Fibroblast of villous mesenchyme (primary cell): ENCODE data around the gene TUBB8B. TPM values are rescaled to one million over a fixed set of nuclear protein-coding genes. Genes with fewer than 3 reads are reported as not detected.
"Not testable (repeated sequence)": the region's sequence is repeated elsewhere in the genome, so short reads cannot be mapped to it uniquely, and the experiment has no call there.

Experiments used
- DNase-seq: peaks from one replicate; pipeline ENCODE4 v3.0.0-alpha.2; 2010; ENCODE audit warnings: low read depth
- H3K4me3 ChIP-seq: 2 replicates; pipeline ENCODE4 v1.5.1; 2011; ENCODE audit warnings: low read depth, mild to moderate bottlenecking, low read length
- total RNA-seq: library from RNA; depleted of rRNA; stranded (reverse); fragments of >200 nt; gene quantifications from 2 replicates; pipeline ENCODE4 v1.2.3, GENCODE V29; 2012

The TUBB8B gene
- total RNA-seq: 0.32 and 0.43 TPM in 2 replicates

DNA sequence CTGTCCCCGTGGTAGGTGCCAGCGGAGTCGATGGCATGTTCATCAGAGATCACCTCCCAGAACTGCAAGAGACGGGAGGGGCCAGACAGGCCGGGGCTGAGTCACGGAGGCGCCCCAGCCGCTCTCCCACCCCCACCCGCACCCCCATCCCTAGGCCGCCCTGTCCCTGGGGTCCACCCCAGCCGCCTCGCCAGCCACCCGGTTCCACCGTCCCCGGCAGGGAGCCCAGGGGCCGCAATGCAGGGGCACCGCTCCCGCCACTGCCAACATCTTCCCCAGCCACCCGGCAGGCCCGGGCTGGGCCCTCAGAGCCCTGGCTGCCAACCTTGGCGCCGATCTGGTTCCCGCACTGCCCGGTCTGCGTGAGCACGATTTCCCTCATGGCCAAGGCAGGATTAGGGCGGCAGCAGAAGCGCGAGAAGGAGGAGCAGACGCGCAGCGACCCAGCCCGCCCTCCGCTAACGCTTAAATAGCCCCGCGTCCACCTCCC lies at the start of gene TUBB8B:
TSS of gene TUBB8B (minus strand) at position 440 of the 490 bp plus-strand sequence. CDS start at position 382, 58 bp downstream.
- DNase-seq, H3K4me3 ChIP-seq: not testable (repeated sequence)

- not testable (repeated sequence) for H3K4me3 ChIP-seq, DNase-seq
Measured at GRCh38 chr18:97252-97914, 48.0 kb upstream of the TUBB8B start.

GRCh38 chr18:96767-97131 lies 47.3 kb upstream of the TUBB8B start:
- not testable (repeated sequence) for H3K4me3 ChIP-seq, DNase-seq

DNA sequence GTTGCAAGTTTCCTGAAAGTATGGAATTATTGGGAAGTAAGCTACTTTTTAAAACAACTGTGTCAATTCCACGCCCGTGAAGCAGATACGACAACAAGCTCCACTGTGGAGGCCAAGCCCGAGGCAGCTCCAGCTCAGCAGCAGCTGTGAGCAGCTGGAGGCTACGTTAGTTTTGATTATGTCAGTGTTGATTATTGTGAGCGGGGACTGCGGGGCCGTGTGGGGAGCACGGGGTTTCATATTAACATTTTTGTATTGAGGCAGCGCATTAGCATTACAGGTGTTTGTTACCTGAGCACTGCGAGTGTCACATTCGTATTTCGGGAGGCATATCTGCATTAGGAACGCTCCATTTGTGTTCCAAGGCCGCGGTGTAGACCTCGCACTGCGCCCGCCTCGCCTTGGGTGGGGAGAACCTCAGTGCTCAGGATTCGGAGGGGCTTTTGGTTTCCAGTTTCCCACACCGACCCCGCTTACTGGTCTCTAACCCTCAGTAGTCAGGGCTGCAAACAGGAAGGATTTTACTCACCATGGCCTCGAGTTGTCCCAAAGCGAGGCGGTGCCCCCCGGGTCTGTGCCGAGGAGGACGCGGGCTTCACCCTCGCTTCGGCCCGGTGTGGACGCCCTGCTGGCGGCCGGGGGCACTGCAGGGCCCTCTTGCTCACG lies 46.8 kb upstream of the TUBB8B start:
- not testable (repeated sequence) for H3K4me3 ChIP-seq, DNase-seq

DNA sequence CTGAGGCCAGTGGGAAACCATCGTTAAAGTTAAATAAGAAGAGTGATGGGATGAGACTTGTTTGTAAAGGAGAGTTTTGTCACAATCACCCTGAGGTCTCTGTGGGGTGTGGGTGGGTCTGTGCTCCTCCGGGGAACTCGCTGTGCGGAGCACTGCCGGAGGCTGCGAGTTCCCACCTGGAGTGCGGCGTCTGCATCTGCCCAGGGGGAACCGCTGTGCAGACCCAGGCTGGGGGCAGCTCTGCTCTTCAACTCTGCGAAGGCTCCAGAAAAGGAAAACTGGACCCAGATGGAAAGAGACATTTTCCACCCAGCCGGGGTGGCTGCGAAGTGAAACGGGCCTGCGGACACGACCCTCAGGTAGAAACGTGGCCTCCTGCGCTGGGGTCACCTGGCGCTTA lies 46.2 kb upstream of the TUBB8B start:
- not testable (repeated sequence) for H3K4me3 ChIP-seq, DNase-seq

DNA sequence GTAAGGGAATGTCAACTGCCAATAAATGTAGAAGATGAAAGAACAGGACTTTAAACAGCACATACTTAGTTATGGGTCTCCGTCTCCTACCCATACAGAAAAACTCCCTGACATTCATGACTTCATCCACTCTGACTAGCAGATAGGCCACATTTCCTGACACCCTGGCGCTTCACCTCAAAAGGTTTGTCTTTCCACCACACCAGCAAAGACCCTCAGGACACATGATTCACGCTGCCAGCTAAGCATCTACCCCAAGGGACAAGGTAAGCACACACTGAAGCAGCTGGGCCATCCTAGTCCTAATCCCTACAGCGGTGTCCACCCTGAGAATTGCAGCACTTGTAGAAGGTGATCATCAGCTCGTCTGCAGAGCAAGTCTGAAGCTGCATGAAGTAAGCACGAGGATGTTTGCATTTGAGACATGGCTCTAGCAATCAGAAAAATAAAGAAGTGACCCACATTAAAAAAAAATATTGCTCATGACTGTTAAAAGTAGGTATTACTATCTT lies 44.5 kb upstream of the TUBB8B start:
- DNase-seq: not testable (repeated sequence)

DNA sequence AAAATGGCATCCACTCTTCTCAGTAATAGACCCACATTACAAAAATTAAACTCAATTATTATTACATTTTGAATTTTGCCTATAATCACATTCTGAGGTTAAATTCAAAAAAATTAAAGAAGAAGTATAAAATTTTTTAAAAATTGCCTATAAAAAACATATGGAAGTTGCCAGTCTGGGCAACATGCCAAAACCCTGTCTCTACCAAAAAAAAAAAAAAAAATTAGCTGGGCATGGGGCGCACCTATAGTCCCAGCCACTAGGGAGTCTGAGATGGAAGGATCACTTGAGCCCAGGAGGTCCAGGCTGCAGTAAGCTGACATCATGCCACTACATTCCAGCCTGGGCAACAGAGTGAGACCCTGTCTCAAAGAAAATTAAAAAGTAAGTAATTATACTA lies 42.1 kb upstream of the TUBB8B start:
- not testable (repeated sequence) for DNase-seq, H3K4me3 ChIP-seq

More for the DNA sequence above, 44.5 kb upstream of the TUBB8B start:
- H3K4me3 ChIP-seq: not testable (repeated sequence)

- H3K4me3 ChIP-seq, DNase-seq: not testable (repeated sequence)
Measured at GRCh38 chr18:90396-91193, 41.2 kb upstream of the TUBB8B start.

GRCh38 chr18:89124-89523 lies 39.7 kb upstream of the TUBB8B start:
- DNase-seq, H3K4me3 ChIP-seq: not testable (repeated sequence)

DNA sequence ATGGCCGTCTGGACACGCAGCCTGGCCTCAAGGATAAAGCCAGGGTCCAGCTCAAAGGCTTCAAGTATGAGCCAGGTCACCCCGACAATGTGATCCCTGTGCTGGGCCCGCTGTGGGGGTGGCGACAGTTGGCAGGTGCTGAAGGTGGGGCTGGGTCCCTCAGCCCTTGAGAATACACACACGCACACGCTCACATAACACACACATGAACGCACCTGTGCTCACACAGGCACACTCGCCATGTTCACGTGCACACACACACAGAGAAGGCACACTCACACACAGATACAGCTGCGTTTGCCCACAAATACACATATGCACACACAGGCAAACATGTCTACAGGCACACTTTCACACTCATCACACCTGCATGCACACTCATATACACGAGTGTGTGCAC lies 35.4 kb upstream of the TUBB8B start:
- not testable (repeated sequence) for DNase-seq, H3K4me3 ChIP-seq

GRCh38 chr18:82626-83209 lies 33.3 kb upstream of the TUBB8B start:
- H3K4me3 ChIP-seq, DNase-seq: not testable (repeated sequence)

DNA sequence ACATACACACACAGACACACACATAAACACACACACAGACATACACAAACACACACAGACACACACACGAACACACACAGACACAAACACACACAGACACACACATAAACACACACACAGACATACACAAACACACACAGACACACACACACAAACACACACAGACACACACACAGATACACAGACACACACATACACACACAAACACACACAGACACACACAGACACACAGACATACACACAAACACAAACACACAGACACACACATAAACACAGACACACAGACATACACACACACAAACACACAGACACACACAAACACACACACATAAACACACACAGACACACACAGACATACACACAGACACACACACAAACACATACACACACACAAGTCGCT lies 31.5 kb upstream of the TUBB8B start:
- not testable (repeated sequence) for DNase-seq, H3K4me3 ChIP-seq

GRCh38 chr18:80202-80601 lies 30.8 kb upstream of the TUBB8B start:
- DNase-seq, H3K4me3 ChIP-seq: not testable (repeated sequence)
